Thyroid gland (tissue), 4 donors: Measurements from ENCODE around the gene TPSB2.

Experiments
- CTCF ChIP-seq, 6 experiments: fragments of 200-600 bp in 3 of 6; fragments of 450-650 bp in 3 of 6; sonication (generic) in 3 of 6; IDR thresholded peaks; one replicate each; pipeline ENCODE4 v1.5.1; 2016 to 2019; ENCODE audit warnings: antibody characterized with exemption in 6 of 6, mild to moderate bottlenecking in 2 of 6, inconsistent platforms in 1 of 6, moderate library complexity in 1 of 6
- POLR2A ChIP-seq, 2 donors: fragments of 450-650 bp; IDR thresholded peaks; one replicate each; pipeline ENCODE4 v1.6.1; 2017; ENCODE audit warnings: antibody characterized with exemption in 2 of 2, mild to moderate bottlenecking in 2 of 2, moderate library complexity in 1 of 2

GRCh38 chr16:1256874-1257322, 26.9 kb upstream of the TPSB2 start:
- TF ChIP-seq CTCF (IDR thresholded peaks at IDR 0.05) (no peak), POLR2A (IDR thresholded peaks at IDR 0.05) (no peak)
